CD14-positive monocyte (primary cell): ENCODE measurements around the gene ANKIB1. TPM values are rescaled to one million over a fixed set of nuclear protein-coding genes. Genes with fewer than 3 reads are reported as not detected.

Experiments
- DNase-seq, 3 donors: peaks; one replicate each; pipeline ENCODE4 v3.0.0-alpha.2; 2011 to 2022
- H2AFZ ChIP-seq: 2 replicates; pipeline ENCODE4 v1.6.0; 2012; ENCODE audit warnings: mild to moderate bottlenecking, low read depth, low read length, inconsistent platforms; ENCODE audit not compliant: insufficient read depth, poor library complexity, severe bottlenecking
- H3K27ac ChIP-seq, 2 donors: 1 replicate in 1 of 2; 2 replicates in 1 of 2; pipeline ENCODE4 v1.5.1; 2012 to 2013; ENCODE audit warnings: low read length in 2 of 2, control low read depth in 1 of 2, inconsistent platforms in 1 of 2, low read depth in 1 of 2, mild to moderate bottlenecking in 1 of 2
- H3K27me3 ChIP-seq, 2 donors: one replicate each; pipeline versions ENCODE4 v1.6.0 to v1.6.1; 2011 to 2013; ENCODE audit warnings: low read length in 2 of 2; ENCODE audit not compliant: control insufficient read depth in 2 of 2, insufficient read depth in 2 of 2
- H3K36me3 ChIP-seq, 2 donors: replicated peaks in 1 of 2; 1 replicate in 1 of 2; 2 replicates in 1 of 2; pipeline versions ENCODE4 v1.5.1 to v1.6.1; 2012 to 2013; ENCODE audit warnings: low read length in 2 of 2, control low read depth in 1 of 2, inconsistent platforms in 1 of 2, mild to moderate bottlenecking in 1 of 2; ENCODE audit not compliant: insufficient read depth in 2 of 2, control insufficient read depth in 1 of 2
- H3K4me1 ChIP-seq, 2 donors: 1 replicate in 1 of 2; 2 replicates in 1 of 2; pipeline versions ENCODE4 v1.5.1 to v1.6.1; 2012 to 2013; ENCODE audit warnings: low read length in 2 of 2, control low read depth in 1 of 2, inconsistent platforms in 1 of 2, mild to moderate bottlenecking in 1 of 2, moderate library complexity in 1 of 2; ENCODE audit not compliant: insufficient read depth in 2 of 2, control insufficient read depth in 1 of 2
- H3K4me2 ChIP-seq: replicated peaks from 2 replicates; pipeline ENCODE3; 2012; ENCODE audit warnings: low read length, moderate library complexity, mild to moderate bottlenecking; ENCODE audit not compliant: poor library complexity, severe bottlenecking; ENCODE audit errors: extremely low read depth
- H3K4me3 ChIP-seq, 3 experiments: fragments of 200-600 bp in 1 of 3; sonication (generic) in 1 of 3; replicated peaks in 1 of 3; 1 replicate in 2 of 3; 2 replicates in 1 of 3; pipeline ENCODE4 v1.5.1; 2011 to 2013; ENCODE audit warnings: low read length in 3 of 3, mild to moderate bottlenecking in 3 of 3, control low read depth in 2 of 3, low read depth in 2 of 3, inconsistent platforms in 1 of 3, moderate library complexity in 1 of 3
- H3K79me2 ChIP-seq: 2 replicates; pipeline ENCODE4 v1.6.0; 2012; ENCODE audit warnings: mild to moderate bottlenecking, control low read depth, inconsistent platforms, low read length, moderate library complexity; ENCODE audit not compliant: insufficient read depth
- H3K9ac ChIP-seq: 2 replicates; pipeline ENCODE4 v1.6.0; 2017; ENCODE audit warnings: low read length, mild to moderate bottlenecking; ENCODE audit not compliant: insufficient read depth, poor library complexity, severe bottlenecking
- H3K9me3 ChIP-seq, 2 donors: replicated peaks in 1 of 2; 1 replicate in 1 of 2; 2 replicates in 1 of 2; pipeline versions ENCODE4 v1.5.1 to v1.6.1; 2012 to 2013; ENCODE audit warnings: low read length in 2 of 2, control low read depth in 1 of 2; ENCODE audit not compliant: control insufficient read depth in 1 of 2, insufficient read depth in 1 of 2
- H4K20me1 ChIP-seq: 2 replicates; pipeline ENCODE4 v1.6.0; 2012; ENCODE audit warnings: mild to moderate bottlenecking, low read length, control low read depth, moderate library complexity; ENCODE audit not compliant: insufficient read depth
- H3K27ac Mint-ChIP-seq, 7 donors: one replicate each; pipeline ENCODE4 v1.8.0; 2020; ENCODE audit warnings: mild to moderate bottlenecking in 7 of 7, mixed read lengths in 7 of 7, moderate library complexity in 6 of 7, inconsistent platforms in 2 of 7
- H3K27me3 Mint-ChIP-seq, 3 donors: one replicate each; pipeline ENCODE4 v1.8.0; 2021 to 2022; ENCODE audit warnings: low read depth in 3 of 3, mild to moderate bottlenecking in 3 of 3, mixed read lengths in 3 of 3, moderate library complexity in 3 of 3, inconsistent platforms in 1 of 3
- H3K36me3 Mint-ChIP-seq, 2 donors: one replicate each; pipeline ENCODE4 v1.8.0; 2020; ENCODE audit warnings: mixed read lengths in 2 of 2, inconsistent platforms in 1 of 2, mild to moderate bottlenecking in 1 of 2
- H3K4me1 Mint-ChIP-seq: one replicate; pipeline ENCODE4 v1.8.0; 2020; ENCODE audit warnings: mild to moderate bottlenecking, mixed read lengths
- H3K4me3 Mint-ChIP-seq, 2 donors: one replicate each; pipeline ENCODE4 v1.8.0; 2020; ENCODE audit warnings: mild to moderate bottlenecking in 2 of 2, mixed read lengths in 2 of 2, moderate library complexity in 1 of 2
- H3K9me3 Mint-ChIP-seq, 7 donors: one replicate each; pipeline ENCODE4 v1.8.0; 2020 to 2022; ENCODE audit warnings: mixed read lengths in 7 of 7, mild to moderate bottlenecking in 6 of 7, moderate library complexity in 6 of 7, inconsistent platforms in 2 of 7
- CTCF ChIP-seq: fragments of 200-600 bp; IDR thresholded peaks from one replicate; pipeline ENCODE4 v1.8.0; 2022; ENCODE audit warnings: antibody characterized with exemption, mild to moderate bottlenecking
- WGBS: methylation state at CpG from one replicate; pipeline ENCODE4 v1.1.5; 2013; ENCODE audit warnings: missing lambda C conversion rate; ENCODE audit not compliant: insufficient coverage; 5-methylcytosine and 5-hydroxymethylcytosine counted together
- intact Hi-C, 2 donors: fragments of 100-400 bp; cut with micrococcal nuclease; formaldehyde crosslinking; loops; one replicate each; pipeline versions ENCODE4 v1.15.0 to v1.15.1; 2023
- polyA plus RNA-seq, 3 donors: library from polyadenylated mRNA; depleted of rRNA in 1 of 3; unstranded in 2 of 3; stranded (reverse) in 1 of 3; fragments of 300-500 nt in 2 of 3; fragments of >200 nt in 1 of 3; fragmentation: Illumina TruSeq in 2 of 3; gene quantifications; 1 replicate in 2 of 3; 2 replicates in 1 of 3; pipeline ENCODE4 v1.2.3, GENCODE V29; 2012 to 2021

ANKIB1 gene
- polyA plus RNA-seq, 3 donors: 4.8 to 16.8 (median 5.7) TPM

GRCh38 chr7:92400013-92400412, 154.2 kb downstream of the ANKIB1 start:
- H3K9ac ChIP-seq: no peak overlapping the region
- H3K27ac ChIP-seq: no peak overlapping the region
- Mint-ChIP-seq H3K27me3 (no peaks in the 10 kb centered on the region), H3K27ac (no peak overlapping the region), H3K9me3 (no peaks in the 10 kb centered on the region), H3K36me3 (peaks cover 31 to 32% of the 10 kb centered on the region in 2 donors), H3K4me1 (peaks cover 8% of the 10 kb centered on the region), H3K4me3 (no peak overlapping the region)
- DNase-seq: no peak
- no peaks in the 10 kb centered on the region for H3K27me3 ChIP-seq
- 100% methylated on average over 1 of the region's 2 CpGs for WGBS
- no peak overlapping the region for H3K4me3 ChIP-seq
- no peaks in the 10 kb centered on the region for H3K79me2 ChIP-seq
- no peaks in the 10 kb centered on the region for H3K9me3 ChIP-seq
- H3K4me1 ChIP-seq: peaks cover 0 to 4% of the 10 kb centered on the region in 2 donors
- TF ChIP-seq CTCF: no peak
- peaks cover 30 to 45% of the 10 kb centered on the region in 2 donors for H3K36me3 ChIP-seq
- no peaks in the 10 kb centered on the region for H4K20me1 ChIP-seq
- intact Hi-C loops: no loop called here
- no peak overlapping the region for H3K4me2 ChIP-seq
- H2AFZ ChIP-seq: no peak overlapping the region

- intact Hi-C loops: no loop called here
- Histone ChIP-seq H4K20me1 (no peaks in the 10 kb centered on the region), H3K9me3 (no peaks in the 10 kb centered on the region), H3K36me3 (peaks cover 17 to 23% of the 10 kb centered on the region in 2 donors), H3K4me3 (no peak overlapping the region), H3K4me2 (no peak overlapping the region), H3K27ac (no peak overlapping the region), H3K9ac (no peak overlapping the region), H3K79me2 (no peaks in the 10 kb centered on the region), H3K4me1 (peaks cover 0 to 4% of the 10 kb centered on the region in 2 donors), H3K27me3 (no peaks in the 10 kb centered on the region), H2AFZ (no peak overlapping the region)
- H3K9me3 Mint-ChIP-seq: peaks cover 0 to 2% (median 0%) of the 10 kb centered on the region in 7 donors
- H3K4me3 Mint-ChIP-seq: no peak overlapping the region
- DNase-seq: no peak
- H3K27me3 Mint-ChIP-seq: peaks cover 0 to 5% (median 2%) of the 10 kb centered on the region in 3 donors
- no peak overlapping the region for H3K27ac Mint-ChIP-seq
- H3K36me3 Mint-ChIP-seq: peaks cover 11 to 16% of the 10 kb centered on the region in 2 donors
- 73% methylated on average over 1 of the region's 4 CpGs for WGBS
- TF ChIP-seq CTCF: no peak
- H3K4me1 Mint-ChIP-seq: peaks cover 8% of the 10 kb centered on the region
These were observed 157.4 kb downstream of the ANKIB1 start for GRCh38 chr7:92402920-92403759.
